ENCODE data around the gene DEFB129.

- TF ChIP-seq POLR2A (IDR thresholded peaks at IDR 0.05; ENCODE audit: extremely low read depth, insufficient read length) (no peak), CTCF (IDR thresholded peaks at IDR 0.05; ENCODE audit: low read depth, low read length) (no peak)
Measured at GRCh38 chr20:199996-200395, 27.1 kb upstream of the DEFB129 start.
